Esophagus muscularis mucosa (tissue), 4 donors: ENCODE data around the gene DYNC1I2.

ENCODE experiments used
- CTCF ChIP-seq, 3 experiments: fragments of 200-600 bp in 2 of 3; fragments of 450-650 bp in 1 of 3; sonication (generic) in 2 of 3; IDR thresholded peaks; one replicate each; pipeline ENCODE4 v1.5.1; 2017 to 2019; ENCODE audit warnings: antibody characterized with exemption in 3 of 3, mild to moderate bottlenecking in 2 of 3, moderate library complexity in 1 of 3
- EP300 ChIP-seq: sonication (generic); formaldehyde crosslinking; IDR thresholded peaks from one replicate; pipeline ENCODE4 v1.6.1; 2017; ENCODE audit warnings: antibody characterized with exemption
- POLR2A ChIP-seq: fragments of 450-650 bp; IDR thresholded peaks from one replicate; pipeline ENCODE4 v1.6.1; 2017; ENCODE audit warnings: antibody characterized with exemption, moderate library complexity, mild to moderate bottlenecking, low read depth
- POLR2AphosphoS5 ChIP-seq, 2 donors: sonication (generic); formaldehyde crosslinking; IDR thresholded peaks; one replicate each; pipeline ENCODE4 v1.6.1; 2017; ENCODE audit warnings: antibody characterized with exemption in 2 of 2

- TF ChIP-seq CTCF (IDR thresholded peaks at IDR 0.05), result no peak
- TF ChIP-seq POLR2AphosphoS5 (IDR thresholded peaks at IDR 0.05), result no peak
- no peak for TF ChIP-seq POLR2A
- no peak for TF ChIP-seq EP300
These were observed 13.4 kb upstream of the DYNC1I2 start for GRCh38 chr2:171673905-171674304.
